GM12878 (cell line): Measurements from ENCODE around the gene EFCAB13. TPM values are rescaled to one million over a fixed set of nuclear protein-coding genes. Genes with fewer than 3 reads are reported as not detected.

Experiments used
- ATAC-seq: fragments of 200-7000 bp; cut with Tn5 transposase; 3 replicates; pipeline ENCODE4 v1.9.1; 2020; ENCODE audit warnings: mild to moderate bottlenecking, moderate library complexity
- BruUV-seq: library from RNA; stranded (reverse); fragments of 400-500 nt; replicated peaks from 2 replicates; lab custom pipeline; 2021; lab: Mats Ljungman, UMichigan
- CTCF ChIA-PET: fragments of 300-600 bp; sonication (Branson Sonifier 250); formaldehyde crosslinking; extraction: SDS; loops from one replicate; lab custom pipeline; 2021; ENCODE audit warnings: inconsistent platforms; lab: Yijun Ruan, JAX
- POLR2A ChIA-PET: fragments of 350-600 bp; formaldehyde crosslinking; extraction: SDS; loops from one replicate; lab custom pipeline; 2021; ENCODE audit warnings: inconsistent platforms; lab: Charles Lee
- RAD21 ChIA-PET: fragments of 300-600 bp; sonication (Branson Sonifier 250); formaldehyde crosslinking; loops from one replicate; lab custom pipeline; 2023; ENCODE audit warnings: antibody characterized with exemption; ENCODE audit not compliant: unreplicated experiment; lab: Charles Lee
- SMC1A ChIA-PET: fragments of 300-600 bp; sonication (Branson Sonifier 250); formaldehyde crosslinking; loops from one replicate; lab custom pipeline; 2023; ENCODE audit not compliant: unreplicated experiment, uncharacterized antibody; lab: Charles Lee
- DNase-seq: peaks from one replicate; pipeline ENCODE4 v3.0.0-alpha.2; 2011; ENCODE audit warnings: low read depth, low spot score
- FAIRE-seq: peaks from 3 replicates; lab custom pipeline; 2011; peaks lifted over from hg19 to GRCh38; lab: Jason Lieb, UNC
- H2AFZ ChIP-seq: 2 replicates; pipeline ENCODE4 v1.6.0; 2011; ENCODE audit warnings: low read depth, low read length, control low read depth; ENCODE audit not compliant: control insufficient read depth
- H3K27ac ChIP-seq: 2 replicates; pipeline ENCODE4 v1.5.1; 2011; ENCODE audit warnings: control low read depth; ENCODE audit not compliant: control insufficient read depth, insufficient read depth
- H3K27me3 ChIP-seq, 2 experiments: replicated peaks in 1 of 2; 2 replicates each; pipeline versions ENCODE4 v1.6.0 to v1.6.1; 2011; ENCODE audit warnings: low read length in 1 of 2; ENCODE audit not compliant: control insufficient read depth in 2 of 2, insufficient read depth in 2 of 2
- H3K36me3 ChIP-seq, 2 experiments: 2 replicates each; pipeline ENCODE4 v1.5.1; 2011; ENCODE audit warnings: low read length in 1 of 2; ENCODE audit not compliant: control insufficient read depth in 2 of 2, insufficient read depth in 2 of 2
- H3K4me1 ChIP-seq: 2 replicates; pipeline ENCODE4 v1.6.1; 2011; ENCODE audit warnings: mild to moderate bottlenecking, low read length, moderate library complexity, mixed read lengths; ENCODE audit not compliant: control insufficient read depth, insufficient read depth
- H3K4me2 ChIP-seq: 2 replicates; pipeline ENCODE4 v1.6.0; 2011; ENCODE audit warnings: control low read depth; ENCODE audit not compliant: control insufficient read depth, insufficient read depth
- H3K4me3 ChIP-seq: fragments of 200-600 bp; sonication (generic); 2 replicates; pipeline ENCODE4 v1.5.1; 2016
- H3K79me2 ChIP-seq: 2 replicates; pipeline ENCODE4 v1.6.0; 2011; ENCODE audit warnings: low read length; ENCODE audit not compliant: control insufficient read depth, insufficient read depth
- H3K9ac ChIP-seq: 2 replicates; pipeline ENCODE4 v1.8.0; 2011; ENCODE audit warnings: low read length, control low read depth, mixed read lengths; ENCODE audit not compliant: control insufficient read depth, insufficient read depth
- H3K9me3 ChIP-seq: replicated peaks from 3 replicates; pipeline ENCODE4 v1.5.1; 2011; ENCODE audit warnings: mild to moderate bottlenecking, low read length; ENCODE audit not compliant: control insufficient read depth, insufficient read depth
- H4K20me1 ChIP-seq: 2 replicates; pipeline ENCODE4 v1.6.0; 2011; ENCODE audit not compliant: control insufficient read depth, insufficient read depth
- GABPA ChIP-seq: IDR thresholded peaks from 2 replicates; pipeline ENCODE4 v1.6.1; 2014; ENCODE audit warnings: antibody characterized with exemption, low read depth, mild to moderate bottlenecking, inconsistent platforms
- HDAC2 ChIP-seq: fragments of 200-600 bp; sonication (generic); IDR thresholded peaks from 2 replicates; pipeline ENCODE4 v1.6.1; 2017
- IKZF2 ChIP-seq, 2 experiments: fragments of 450-650 bp; IDR thresholded peaks; 2 replicates each; pipeline ENCODE4 v1.6.1; 2017; ENCODE audit warnings: mild to moderate bottlenecking in 2 of 2, moderate library complexity in 2 of 2
- IRF4 ChIP-seq: IDR thresholded peaks from 2 replicates; pipeline ENCODE4 v1.6.1; 2011; ENCODE audit warnings: low read depth, low read length
- JUNB ChIP-seq: IDR thresholded peaks from 2 replicates; pipeline ENCODE4 v1.6.1; 2016; ENCODE audit warnings: antibody characterized with exemption, mild to moderate bottlenecking
- MAX ChIP-seq: IDR thresholded peaks from 2 replicates; pipeline ENCODE4 v1.6.1; 2012; ENCODE audit warnings: low read depth, low read length, improper control_type of control experiment
- NFIC ChIP-seq: IDR thresholded peaks from 2 replicates; pipeline ENCODE4 v1.6.1; 2012; ENCODE audit warnings: low read depth, mild to moderate bottlenecking, inconsistent platforms, low read length, moderate library complexity
- NFYB ChIP-seq: IDR thresholded peaks from 2 replicates; pipeline ENCODE4 v1.6.1; 2011; ENCODE audit warnings: low read depth, mild to moderate bottlenecking, low read length, improper control_type of control experiment, moderate library complexity; ENCODE audit not compliant: insufficient read depth
- POLR2AphosphoS2 ChIP-seq: IDR thresholded peaks from 2 replicates; pipeline ENCODE4 v1.6.1; 2011; ENCODE audit warnings: low read depth, mild to moderate bottlenecking, low read length, improper control_type of control experiment, moderate library complexity
- RBBP5 ChIP-seq: fragments of 200-600 bp; sonication (generic); conservative IDR thresholded peaks from 2 replicates; pipeline ENCODE4 v1.6.1; 2016
- SMAD1 ChIP-seq: fragments of 450-650 bp; IDR thresholded peaks from 2 replicates; pipeline ENCODE4 v1.6.1; 2018; ENCODE audit warnings: mild to moderate bottlenecking, low read depth; ENCODE audit not compliant: partially characterized antibody
- SMC3 ChIP-seq: IDR thresholded peaks from 2 replicates; pipeline ENCODE4 v1.6.1; 2011; ENCODE audit warnings: low read length, improper control_type of control experiment, borderline replicate concordance
- SUZ12 ChIP-seq: fragments of 200-600 bp; sonication (generic); IDR thresholded peaks from one replicate; pipeline ENCODE4 v1.6.1; 2018; ENCODE audit warnings: antibody characterized with exemption, mild to moderate bottlenecking; ENCODE audit not compliant: unreplicated experiment
- TARDBP ChIP-seq: IDR thresholded peaks from 2 replicates; pipeline ENCODE4 v1.6.1; 2016; ENCODE audit warnings: borderline replicate concordance
- TCF7 ChIP-seq: IDR thresholded peaks from 2 replicates; pipeline ENCODE4 v1.6.1; 2014; ENCODE audit warnings: antibody characterized with exemption, borderline replicate concordance
- WGBS: methylation state at CpG from one replicate; pipeline ENCODE4 v1.1.6; 2016; ENCODE audit warnings: low lambda C conversion rate; ENCODE audit not compliant: insufficient replicate concordance, insufficient coverage; ENCODE audit errors: missing lambda C conversion rate; 5-methylcytosine and 5-hydroxymethylcytosine counted together
- in situ Hi-C: fragments of 300-500 bp; cut with MboI; formaldehyde crosslinking; loops from 9 replicates; pipeline ENCODE4 v1.14.3; 2018; ENCODE audit warnings: mixed read lengths
- intact Hi-C: fragments of 100-400 bp; cut with micrococcal nuclease; formaldehyde crosslinking; loops from one replicate; pipeline ENCODE4 v1.14.2; 2022; ENCODE audit not compliant: unreplicated experiment
- polyA plus RNA-seq, 11 experiments: library from polyadenylated mRNA; depleted of rRNA in 4 of 11; unstranded in 6 of 11; stranded (reverse) in 5 of 11; fragments of >200 nt; fragmentation: Nextera tagmentation in 4 of 11; fragmentation: Illumina TruSeq in 1 of 11; extraction: Ambion mirVana in 4 of 11; extraction: Trizol in 1 of 11; gene quantifications; 1 replicate in 1 of 11; 2 replicates in 10 of 11; pipeline versions ENCODE4 v1.2.1 to v1.2.3, GENCODE V29; 2011 to 2016; ENCODE audit warnings: inconsistent platforms in 2 of 11, missing spikeins in 2 of 11, low read depth in 1 of 11
- total RNA-seq, 4 experiments: library from RNA; depleted of rRNA in 3 of 4; stranded (reverse); fragments of >200 nt in 3 of 4; fragmentation: Illumina TruSeq in 1 of 4; extraction: Trizol in 1 of 4; gene quantifications; 2 replicates each; pipeline versions ENCODE4 v1.2.1 to v1.2.3, GENCODE V29; 2013 to 2021
- TF ChIP-seq, protein P1 (sequence below): fragments of 450-650 bp; IDR thresholded peaks from 2 replicates; pipeline ENCODE4 v1.6.1; 2016; ENCODE audit warnings: mild to moderate bottlenecking
- TF ChIP-seq, protein P2 (sequence below): fragments of 450-650 bp; IDR thresholded peaks from 2 replicates; pipeline ENCODE4 v1.6.1; 2017; ENCODE audit warnings: mild to moderate bottlenecking, moderate library complexity

EFCAB13 gene
- total and polyA plus RNA-seq, 10 of the 15 experiments (the other 5 are each of a cell fraction or from before 2014, with no cell fraction given) = 0.90 to 8.7 (median 5.0) TPM

- H3K27me3 ChIP-seq = no peaks in the 10 kb centered on the region
- H3K9me3 ChIP-seq = no peaks in the 10 kb centered on the region; the same call in 2 of the 3 replicates
- ChIA-PET POLR2A (interaction anchor here (1.1 to 2.3 kb wide), 10 partner anchors 8 to 89 kb away, joined by 3 to 16 read pairs (median 6); partner anchors contain the start of genes CDC27 and ITGB3), RAD21 (interaction anchor here (0.7 to 7.1 kb wide), 10 partner anchors 9 to 71 kb away, joined by 3 to 43 read pairs (median 6); partner anchors contain the start of gene ITGB3), CTCF (interaction anchor here (0.6 to 3.3 kb wide), 9 partner anchors 8 to 49 kb away, joined by 3 to 15 read pairs (median 4); no protein-coding TSS in a partner anchor), SMC1A (interaction anchor here (0.8 to 3.9 kb wide), 15 partner anchors 8 to 105 kb away, joined by 3 to 38 read pairs (median 5); partner anchors contain the start of genes EFCAB13 and ITGB3)
- peak overlapping the region; percentile 79 for H3K27ac ChIP-seq
- intact Hi-C loops = loop anchor here (1.0 to 2.0 kb wide), 3 partner anchors 8 to 48 kb away; no protein-coding TSS in a partner anchor
- no peaks in the 10 kb centered on the region; a peak in 1 of 4 replicates for H3K36me3 ChIP-seq
- BruUV-seq = TSS peak; percentile 78
- WGBS = 15% methylated on average over 10 of the region's 10 CpGs
- peak overlapping the region; percentile 61 for H3K9ac ChIP-seq
- ATAC-seq (peak; percentile 91), DNase-seq (peak; percentile 92), FAIRE-seq (peak; percentile 41)
- H3K4me3 ChIP-seq = peak overlapping the region; percentile 57
- peak overlapping the region; percentile 76 for H3K4me2 ChIP-seq
- in situ Hi-C loops = no loop called here
- H2AFZ ChIP-seq = peak overlapping the region; percentile 76
- H3K79me2 ChIP-seq = no peaks in the 10 kb centered on the region
- peaks cover 40% of the 10 kb centered on the region for H3K4me1 ChIP-seq
- H4K20me1 ChIP-seq = no peaks in the 10 kb centered on the region
- TF ChIP-seq, protein P1, sequence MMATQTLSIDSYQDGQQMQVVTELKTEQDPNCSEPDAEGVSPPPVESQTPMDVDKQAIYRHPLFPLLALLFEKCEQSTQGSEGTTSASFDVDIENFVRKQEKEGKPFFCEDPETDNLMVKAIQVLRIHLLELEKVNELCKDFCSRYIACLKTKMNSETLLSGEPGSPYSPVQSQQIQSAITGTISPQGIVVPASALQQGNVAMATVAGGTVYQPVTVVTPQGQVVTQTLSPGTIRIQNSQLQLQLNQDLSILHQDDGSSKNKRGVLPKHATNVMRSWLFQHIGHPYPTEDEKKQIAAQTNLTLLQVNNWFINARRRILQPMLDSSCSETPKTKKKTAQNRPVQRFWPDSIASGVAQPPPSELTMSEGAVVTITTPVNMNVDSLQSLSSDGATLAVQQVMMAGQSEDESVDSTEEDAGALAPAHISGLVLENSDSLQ = no peak
- TF ChIP-seq RBBP5 (peak; percentile 83; the same call in 1 of the 2 replicates), IRF4 (peak; percentile 93), IKZF2 (IDR thresholded peaks at IDR 0.05) (peak; percentile 98), JUNB (peak; percentile 64), NFIC (peak; percentile 98), TCF7 (peak; percentile 27; the same call in 1 of the 2 replicates), SMC3 (0 out of 2 replicates have a peak, but pooled peaks have one; percentile 40), SMAD1 (peak; percentile 86), GABPA (0 out of 2 replicates have a peak, but pooled peaks have one; percentile 66), SUZ12 (no peak), TARDBP (no peak), NFYB (no peak), MAX (no peak), POLR2AphosphoS2 (no peak), HDAC2 (no peak)
- TF ChIP-seq, protein P2, sequence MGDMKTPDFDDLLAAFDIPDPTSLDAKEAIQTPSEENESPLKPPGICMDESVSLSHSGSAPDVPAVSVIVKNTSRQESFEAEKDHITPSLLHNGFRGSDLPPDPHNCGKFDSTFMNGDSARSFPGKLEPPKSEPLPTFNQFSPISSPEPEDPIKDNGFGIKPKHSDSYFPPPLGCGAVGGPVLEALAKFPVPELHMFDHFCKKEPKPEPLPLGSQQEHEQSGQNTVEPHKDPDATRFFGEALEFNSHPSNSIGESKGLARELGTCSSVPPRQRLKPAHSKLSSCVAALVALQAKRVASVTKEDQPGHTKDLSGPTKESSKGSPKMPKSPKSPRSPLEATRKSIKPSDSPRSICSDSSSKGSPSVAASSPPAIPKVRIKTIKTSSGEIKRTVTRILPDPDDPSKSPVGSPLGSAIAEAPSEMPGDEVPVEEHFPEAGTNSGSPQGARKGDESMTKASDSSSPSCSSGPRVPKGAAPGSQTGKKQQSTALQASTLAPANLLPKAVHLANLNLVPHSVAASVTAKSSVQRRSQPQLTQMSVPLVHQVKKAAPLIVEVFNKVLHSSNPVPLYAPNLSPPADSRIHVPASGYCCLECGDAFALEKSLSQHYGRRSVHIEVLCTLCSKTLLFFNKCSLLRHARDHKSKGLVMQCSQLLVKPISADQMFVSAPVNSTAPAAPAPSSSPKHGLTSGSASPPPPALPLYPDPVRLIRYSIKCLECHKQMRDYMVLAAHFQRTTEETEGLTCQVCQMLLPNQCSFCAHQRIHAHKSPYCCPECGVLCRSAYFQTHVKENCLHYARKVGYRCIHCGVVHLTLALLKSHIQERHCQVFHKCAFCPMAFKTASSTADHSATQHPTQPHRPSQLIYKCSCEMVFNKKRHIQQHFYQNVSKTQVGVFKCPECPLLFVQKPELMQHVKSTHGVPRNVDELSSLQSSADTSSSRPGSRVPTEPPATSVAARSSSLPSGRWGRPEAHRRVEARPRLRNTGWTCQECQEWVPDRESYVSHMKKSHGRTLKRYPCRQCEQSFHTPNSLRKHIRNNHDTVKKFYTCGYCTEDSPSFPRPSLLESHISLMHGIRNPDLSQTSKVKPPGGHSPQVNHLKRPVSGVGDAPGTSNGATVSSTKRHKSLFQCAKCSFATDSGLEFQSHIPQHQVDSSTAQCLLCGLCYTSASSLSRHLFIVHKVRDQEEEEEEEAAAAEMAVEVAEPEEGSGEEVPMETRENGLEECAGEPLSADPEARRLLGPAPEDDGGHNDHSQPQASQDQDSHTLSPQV = no peak
Measured at GRCh38 chr17:47279062-47279801, 44.5 kb upstream of the EFCAB13 start.
